ENCODE data around the gene DAZ3.
"Not testable (repeated sequence)": the region's sequence is repeated elsewhere in the genome, so short reads cannot be mapped to it uniquely, and the experiment has no call there.

The DAZ3 gene, protein sequence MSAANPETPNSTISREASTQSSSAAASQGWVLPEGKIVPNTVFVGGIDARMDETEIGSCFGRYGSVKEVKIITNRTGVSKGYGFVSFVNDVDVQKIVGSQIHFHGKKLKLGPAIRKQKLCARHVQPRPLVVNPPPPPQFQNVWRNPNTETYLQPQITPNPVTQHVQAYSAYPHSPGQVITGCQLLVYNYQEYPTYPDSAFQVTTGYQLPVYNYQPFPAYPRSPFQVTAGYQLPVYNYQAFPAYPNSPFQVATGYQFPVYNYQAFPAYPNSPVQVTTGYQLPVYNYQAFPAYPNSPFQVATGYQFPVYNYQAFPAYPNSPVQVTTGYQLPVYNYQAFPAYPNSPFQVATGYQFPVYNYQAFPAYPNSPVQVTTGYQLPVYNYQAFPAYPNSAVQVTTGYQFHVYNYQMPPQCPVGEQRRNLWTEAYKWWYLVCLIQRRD

DNA sequence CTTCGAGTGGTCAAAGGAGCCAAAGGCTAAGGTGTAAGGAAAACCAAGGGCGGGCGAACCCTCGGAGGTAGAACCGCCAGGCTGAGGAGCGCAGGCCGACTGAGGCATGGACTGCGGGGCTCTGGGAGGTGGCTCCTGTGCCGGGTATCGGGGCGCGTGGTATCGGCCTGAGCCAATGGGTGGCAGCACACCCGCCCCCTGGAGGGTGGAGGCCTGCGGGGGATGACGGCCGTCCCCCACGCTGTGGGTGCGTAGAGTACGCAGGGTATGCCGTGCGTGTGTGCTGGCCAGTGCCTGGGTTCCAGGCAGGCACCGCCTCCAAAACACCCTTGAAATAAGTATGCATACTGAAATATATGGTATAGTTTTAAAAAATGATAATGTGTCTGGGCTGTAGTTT lies at the start of gene DAZ3:
DAZ3 (minus strand) TSS at position 101 of the 400 bp plus-strand sequence. CDS start 208 bp downstream, outside the sequence.
- not testable (repeated sequence) for H3K36me3 ChIP-seq (ENCODE audit: control insufficient read depth, insufficient read depth, low read length); DNase-seq (ENCODE audit: extremely low read depth, insufficient read length); H3K4me3 ChIP-seq (replicated peaks; ENCODE audit: low read depth, low read length); H3K27me3 ChIP-seq (replicated peaks; ENCODE audit: control insufficient read depth, insufficient read depth, low read length)

DNA sequence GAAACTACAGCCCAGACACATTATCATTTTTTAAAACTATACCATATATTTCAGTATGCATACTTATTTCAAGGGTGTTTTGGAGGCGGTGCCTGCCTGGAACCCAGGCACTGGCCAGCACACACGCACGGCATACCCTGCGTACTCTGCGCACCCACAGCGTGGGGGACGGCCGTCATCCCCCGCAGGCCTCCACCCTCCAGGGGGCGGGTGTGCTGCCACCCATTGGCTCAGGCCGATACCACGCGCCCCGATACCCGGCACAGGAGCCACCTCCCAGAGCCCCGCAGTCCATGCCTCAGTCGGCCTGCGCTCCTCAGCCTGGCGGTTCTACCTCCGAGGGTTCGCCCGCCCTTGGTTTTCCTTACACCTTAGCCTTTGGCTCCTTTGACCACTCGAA lies 20.4 kb upstream of the DAZ3 start, which contains the start of gene DAZ4:
DAZ4 (plus strand) TSS at position 301 of the 400 bp plus-strand sequence. CDS start 208 bp downstream, outside the sequence.
- H3K27me3 ChIP-seq (replicated peaks; ENCODE audit: control insufficient read depth, insufficient read depth, low read length); H3K36me3 ChIP-seq (ENCODE audit: control insufficient read depth, insufficient read depth, low read length); DNase-seq (ENCODE audit: extremely low read depth, insufficient read length); H3K4me3 ChIP-seq (replicated peaks; ENCODE audit: low read depth, low read length): not testable (repeated sequence)

DNA sequence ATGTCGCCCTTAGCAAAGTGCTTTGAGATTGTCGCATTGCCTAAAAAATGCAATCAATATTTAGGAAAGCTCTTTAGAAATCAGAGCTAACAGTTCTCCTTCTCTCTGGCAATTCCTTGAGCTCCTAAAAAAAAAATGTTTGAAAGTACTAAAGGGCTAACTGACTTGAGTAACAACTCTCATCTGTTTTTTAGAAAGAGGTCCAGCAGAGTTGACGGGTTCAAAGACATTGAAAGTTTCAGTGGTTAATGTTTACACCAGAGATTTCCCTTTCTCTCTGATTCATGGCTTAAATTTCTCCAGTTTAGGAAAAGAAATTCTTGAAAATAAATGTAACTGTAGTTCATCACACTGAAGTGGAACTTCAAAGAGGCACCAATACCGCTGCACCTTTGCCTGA lies 11.9 kb upstream of the DAZ3 start:
- not testable (repeated sequence) for H3K36me3 ChIP-seq (ENCODE audit: control insufficient read depth, insufficient read depth, low read length); H3K4me3 ChIP-seq (replicated peaks; ENCODE audit: low read depth, low read length); DNase-seq (ENCODE audit: extremely low read depth, insufficient read length); H3K27me3 ChIP-seq (replicated peaks; ENCODE audit: control insufficient read depth, insufficient read depth, low read length)

DNA sequence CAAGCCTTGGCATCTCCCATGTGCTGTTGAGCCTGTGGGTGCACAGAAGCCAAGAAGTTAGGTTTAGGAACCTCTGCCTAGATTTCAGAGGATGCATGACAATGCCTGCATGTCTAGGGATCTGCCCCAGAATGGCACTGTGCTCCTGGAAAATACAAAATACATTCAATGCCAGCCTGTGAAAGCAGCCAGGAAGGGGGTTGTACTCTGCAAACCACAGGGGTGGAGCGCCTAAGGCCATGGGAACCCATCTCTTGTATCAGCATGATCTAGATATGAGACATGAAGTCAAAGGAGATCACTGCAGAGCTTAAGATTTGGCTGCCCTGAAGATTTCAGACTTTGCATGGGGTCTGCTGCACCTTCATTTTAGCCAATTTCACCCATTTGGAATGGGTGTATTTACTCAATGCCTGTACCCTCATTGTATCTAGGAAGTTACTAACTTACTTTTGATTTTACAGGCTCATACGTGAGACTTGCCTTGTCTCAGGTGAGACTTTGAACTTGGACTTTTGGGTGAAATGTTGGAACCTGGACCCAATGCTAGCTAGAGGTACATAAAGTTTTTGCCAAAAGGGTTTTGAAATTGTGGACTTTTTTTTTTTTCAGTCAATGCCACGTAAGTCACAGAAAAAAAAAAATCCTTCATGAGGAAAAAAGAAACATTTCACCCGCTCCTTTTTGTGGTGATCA lies 11.1 kb upstream of the DAZ3 start:
- H3K4me3 ChIP-seq (replicated peaks; ENCODE audit: low read depth, low read length); H3K27me3 ChIP-seq (replicated peaks; ENCODE audit: control insufficient read depth, insufficient read depth, low read length); H3K36me3 ChIP-seq (ENCODE audit: control insufficient read depth, insufficient read depth, low read length); DNase-seq (ENCODE audit: extremely low read depth, insufficient read length): not testable (repeated sequence)

DNA sequence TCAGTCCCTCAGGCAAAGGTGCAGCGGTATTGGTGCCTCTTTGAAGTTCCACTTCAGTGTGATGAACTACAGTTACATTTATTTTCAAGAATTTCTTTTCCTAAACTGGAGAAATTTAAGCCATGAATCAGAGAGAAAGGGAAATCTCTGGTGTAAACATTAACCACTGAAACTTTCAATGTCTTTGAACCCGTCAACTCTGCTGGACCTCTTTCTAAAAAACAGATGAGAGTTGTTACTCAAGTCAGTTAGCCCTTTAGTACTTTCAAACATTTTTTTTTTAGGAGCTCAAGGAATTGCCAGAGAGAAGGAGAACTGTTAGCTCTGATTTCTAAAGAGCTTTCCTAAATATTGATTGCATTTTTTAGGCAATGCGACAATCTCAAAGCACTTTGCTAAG lies 8.6 kb upstream of the DAZ3 start:
- not testable (repeated sequence) for DNase-seq (ENCODE audit: extremely low read depth, insufficient read length); H3K27me3 ChIP-seq (replicated peaks; ENCODE audit: control insufficient read depth, insufficient read depth, low read length); H3K36me3 ChIP-seq (ENCODE audit: control insufficient read depth, insufficient read depth, low read length); H3K4me3 ChIP-seq (replicated peaks; ENCODE audit: low read depth, low read length)

Measured in GM06990 (cell line).